GM15510 (cell line): ENCODE data around the gene HTT.

Experiments
- POLR2A ChIP-seq: IDR thresholded peaks from 3 replicates; pipeline ENCODE4 v1.6.1; 2011; ENCODE audit warnings: borderline replicate concordance; ENCODE audit not compliant: insufficient read length; ENCODE audit errors: extremely low read depth

Gene HTT

GRCh38 chr4:3041192-3042142 is 33.0 kb upstream of the HTT start:
- TF ChIP-seq POLR2A = peak; percentile 58

- no peak for TF ChIP-seq POLR2A
Observed at GRCh38 chr4:3042226-3042625, 32.3 kb upstream of the HTT start.

DNA sequence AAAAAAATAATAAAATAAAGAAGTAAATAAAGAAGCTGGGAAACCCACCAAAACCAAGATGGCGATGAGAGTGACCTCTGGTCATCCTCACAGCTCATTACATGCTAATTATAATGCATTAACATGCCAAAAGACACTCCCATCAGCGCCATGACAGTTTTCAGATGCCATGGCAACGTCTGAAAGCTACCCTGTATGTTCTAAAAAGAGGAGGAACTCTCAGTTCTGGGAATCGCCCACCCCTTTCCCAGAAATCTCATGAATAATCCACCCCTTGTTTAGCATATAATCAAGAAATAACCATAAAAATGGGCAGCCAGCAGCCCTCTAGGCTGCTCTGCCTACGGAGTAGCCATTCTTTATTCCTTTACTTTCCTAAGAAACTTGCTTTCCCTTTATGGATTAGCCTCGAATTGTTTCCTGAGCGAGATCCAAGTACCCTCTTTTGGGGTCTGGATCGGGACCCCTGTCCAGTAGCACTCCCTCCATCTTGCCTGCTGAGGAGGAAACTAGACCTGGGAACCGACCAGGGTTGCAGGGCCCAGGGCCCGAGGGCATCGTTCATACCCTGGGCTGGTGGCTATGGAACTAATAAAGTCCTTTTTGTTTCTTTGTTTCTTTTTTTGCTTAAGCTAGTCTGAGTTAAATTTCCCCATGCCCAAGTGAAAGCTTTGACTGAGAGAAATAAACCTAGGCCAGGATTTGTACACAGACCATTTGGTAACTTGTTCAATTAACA is 31.0 kb upstream of the HTT start:
- no peak for TF ChIP-seq POLR2A

- TF ChIP-seq POLR2A = no peak
Observed at GRCh38 chr4:3044870-3045819, 29.3 kb upstream of the HTT start.

GRCh38 chr4:3046162-3046561 is 28.3 kb upstream of the HTT start:
- no peak for TF ChIP-seq POLR2A

- no peak for TF ChIP-seq POLR2A
Observed at GRCh38 chr4:3046623-3047022, 27.9 kb upstream of the HTT start.

DNA sequence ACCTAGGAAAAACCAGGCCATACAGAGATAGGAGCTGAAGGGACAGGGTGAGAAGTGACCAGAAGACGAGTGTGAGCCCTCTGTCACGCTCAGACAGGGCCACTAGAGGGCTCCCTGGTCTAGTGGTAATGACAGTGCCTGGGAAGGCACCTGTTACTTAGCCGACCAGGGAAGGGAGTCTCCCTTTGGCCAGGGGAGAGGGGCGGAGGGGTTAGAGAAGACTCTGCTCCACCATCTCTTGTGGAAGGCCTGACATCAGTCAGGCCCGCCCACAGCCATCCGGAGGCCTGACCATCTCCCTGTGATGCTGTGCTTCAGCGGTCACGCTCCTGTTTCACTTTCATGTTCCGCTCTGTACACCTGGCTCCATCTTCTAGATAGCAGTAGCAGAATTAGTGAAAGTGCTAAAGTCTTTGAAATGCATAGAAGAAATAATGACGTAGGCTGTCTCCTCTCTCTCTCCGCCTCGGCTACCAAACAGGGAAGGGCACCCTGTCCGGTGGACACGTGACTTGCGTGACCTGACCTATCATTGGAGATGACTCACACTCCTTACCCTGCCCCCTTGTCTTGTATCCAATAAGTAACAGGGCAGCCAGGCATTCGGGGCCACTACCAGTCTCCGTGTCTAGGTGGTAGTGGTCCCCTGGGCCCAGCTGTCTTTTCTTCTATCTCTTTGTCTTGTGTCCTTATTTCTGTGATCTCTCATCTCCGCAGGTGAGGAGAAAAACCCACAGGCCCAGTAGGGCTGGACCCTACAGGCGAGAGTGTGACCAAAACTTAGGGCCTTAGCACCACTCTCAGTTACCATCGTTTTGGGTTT is 26.8 kb upstream of the HTT start:
- TF ChIP-seq POLR2A = peak; percentile 20

DNA sequence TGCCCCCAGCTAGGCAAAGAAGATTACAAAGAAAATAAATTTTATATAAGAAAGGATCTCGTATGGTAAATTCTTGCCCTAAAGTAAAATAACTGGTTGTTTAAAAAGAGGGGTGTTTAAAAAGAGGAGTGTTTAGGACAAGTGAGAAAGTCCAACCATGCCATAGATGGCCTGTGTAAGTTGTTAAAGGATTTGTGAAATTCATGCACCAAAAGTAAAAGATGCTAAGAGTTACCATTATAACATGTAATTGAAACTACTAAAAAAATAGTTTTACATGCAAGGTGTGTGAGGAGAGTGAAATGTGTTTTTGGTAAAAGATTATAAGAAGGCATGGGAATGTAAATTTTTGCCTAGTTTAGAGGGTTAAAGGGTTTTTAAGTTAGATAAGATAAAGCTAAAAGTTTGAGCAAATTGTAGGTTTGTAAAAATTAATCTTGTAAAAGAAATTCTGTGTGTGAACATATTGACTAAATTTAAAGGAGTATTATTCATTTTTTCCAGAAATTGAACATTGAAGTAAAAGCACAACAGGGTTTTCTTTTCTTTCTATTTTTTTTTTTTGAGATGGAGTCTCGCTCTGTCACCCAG is 20.2 kb upstream of the HTT start:
- no peak for TF ChIP-seq POLR2A

DNA sequence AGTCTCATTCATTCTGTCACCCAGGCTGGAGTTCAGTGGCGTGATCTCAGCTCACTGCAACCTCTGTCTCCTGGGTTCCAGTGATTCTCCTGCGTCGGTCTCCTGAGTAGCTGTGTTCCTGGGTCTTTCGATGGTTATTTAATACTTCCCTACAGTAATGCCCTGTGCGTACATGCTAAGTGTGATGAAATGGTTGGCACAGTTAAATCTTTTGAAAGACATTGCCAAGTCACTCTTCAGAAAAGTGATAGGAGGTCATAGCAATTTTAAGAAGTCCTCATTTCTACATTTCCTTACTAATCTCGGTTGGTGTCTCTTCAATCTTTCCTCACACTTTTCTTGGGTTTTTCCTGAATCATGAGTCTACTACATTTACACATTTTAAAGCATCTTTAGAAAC is 14.5 kb upstream of the HTT start:
- TF ChIP-seq POLR2A = no peak

DNA sequence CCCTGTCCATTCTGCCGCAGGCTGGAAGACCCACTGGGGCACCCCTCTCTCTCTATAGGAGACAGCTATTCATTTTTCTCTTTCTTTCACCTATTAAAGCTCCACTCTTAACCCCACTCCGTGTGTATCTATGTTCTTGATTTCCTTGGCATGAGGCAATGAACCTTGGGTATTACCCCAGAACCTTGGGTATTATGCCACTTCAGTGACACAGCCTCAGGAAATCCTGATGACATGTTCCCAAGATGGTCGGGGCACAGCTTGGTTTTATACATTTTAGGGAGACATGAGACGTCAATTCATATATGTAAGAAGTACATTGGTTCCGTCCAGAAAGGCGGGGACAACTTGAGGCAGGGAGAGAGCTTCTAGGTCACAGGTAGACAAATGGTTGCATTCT is 13.5 kb upstream of the HTT start:
- TF ChIP-seq POLR2A = no peak

DNA sequence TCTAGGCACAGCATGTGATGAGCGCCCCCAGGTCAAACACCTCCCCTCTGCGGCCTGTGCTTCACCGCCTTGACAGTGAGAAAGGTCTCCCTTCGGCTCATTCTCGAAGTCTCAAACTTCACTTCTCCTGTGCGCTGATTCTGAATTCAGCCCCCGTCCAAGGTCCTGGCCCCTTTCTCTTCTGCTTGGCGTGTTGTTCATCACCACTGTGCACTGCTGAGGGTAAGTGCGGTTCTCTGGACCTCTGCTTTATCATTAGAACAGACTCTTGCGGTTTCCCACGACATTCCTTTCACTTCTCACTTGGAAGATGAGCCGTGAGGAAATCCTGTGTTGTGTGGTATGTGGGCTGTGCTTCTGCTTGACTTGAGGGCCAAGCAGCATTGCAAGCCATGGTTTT is 12.0 kb upstream of the HTT start:
- no peak for TF ChIP-seq POLR2A

GRCh38 chr4:3065551-3065950 is 8.9 kb upstream of the HTT start:
- no peak for TF ChIP-seq POLR2A

DNA sequence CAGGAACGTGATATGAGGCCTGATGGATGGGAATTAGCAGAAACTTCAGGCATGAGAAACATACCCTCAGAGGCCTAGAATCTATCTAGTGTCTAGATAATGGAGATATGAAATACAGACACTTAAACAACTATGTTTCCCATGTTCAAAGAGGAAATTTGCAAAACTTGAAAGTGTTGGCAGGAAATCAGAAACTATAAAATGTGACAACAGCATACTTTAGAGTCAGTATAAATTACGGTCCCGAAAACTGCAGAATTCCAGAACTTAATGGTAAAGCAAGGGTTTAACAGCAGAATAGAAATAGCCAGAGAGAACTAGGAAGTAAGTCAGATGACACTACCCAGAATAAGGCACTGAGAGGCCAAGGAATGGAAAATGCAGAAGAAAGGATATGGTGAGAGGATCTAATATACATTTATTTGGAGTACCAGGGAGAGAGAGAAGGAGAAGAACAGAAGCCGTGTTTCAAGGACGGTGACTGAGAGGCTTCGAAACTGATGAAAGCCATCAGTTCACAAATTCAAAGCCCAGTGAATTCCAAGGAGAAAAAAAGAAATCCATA is 7.6 kb upstream of the HTT start:
- TF ChIP-seq POLR2A = no peak

DNA sequence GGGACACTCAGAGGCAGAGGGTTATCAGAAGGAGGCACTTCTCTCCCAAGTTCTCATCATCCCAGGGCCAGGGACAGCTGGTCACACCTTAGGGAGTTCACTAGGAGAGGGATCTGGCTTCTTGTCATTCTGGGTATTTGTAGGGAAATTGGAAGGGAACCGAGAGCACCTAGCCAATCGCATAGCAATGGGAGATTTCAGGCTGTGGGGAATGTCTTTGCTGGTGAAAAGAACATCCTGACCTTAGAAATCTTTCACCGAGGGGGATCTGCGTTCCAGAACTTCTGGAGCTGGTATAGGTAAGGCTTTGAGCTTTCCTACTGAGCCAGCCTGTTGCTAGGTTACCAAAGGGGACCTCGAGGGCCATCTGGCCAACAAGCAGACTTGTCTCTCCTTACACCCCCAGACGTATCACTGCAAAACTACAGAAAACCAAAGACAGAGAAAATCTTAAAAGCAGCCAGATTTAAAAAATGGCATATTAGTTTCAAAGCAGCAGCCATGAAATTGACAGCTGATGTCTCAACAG is 6.9 kb upstream of the HTT start:
- TF ChIP-seq POLR2A = no peak

- TF ChIP-seq POLR2A = no peak
Observed at GRCh38 chr4:3069661-3070199, 4.8 kb upstream of the HTT start.
